ENCODE results near the gene ODF2. TPM values are rescaled to one million over a fixed set of nuclear protein-coding genes. Genes with fewer than 3 reads are reported as not detected.

ODF2 gene
- total RNA-seq, 1 experiment from 2014 or later, result 46.8 TPM

- TF ChIP-seq, protein P1, sequence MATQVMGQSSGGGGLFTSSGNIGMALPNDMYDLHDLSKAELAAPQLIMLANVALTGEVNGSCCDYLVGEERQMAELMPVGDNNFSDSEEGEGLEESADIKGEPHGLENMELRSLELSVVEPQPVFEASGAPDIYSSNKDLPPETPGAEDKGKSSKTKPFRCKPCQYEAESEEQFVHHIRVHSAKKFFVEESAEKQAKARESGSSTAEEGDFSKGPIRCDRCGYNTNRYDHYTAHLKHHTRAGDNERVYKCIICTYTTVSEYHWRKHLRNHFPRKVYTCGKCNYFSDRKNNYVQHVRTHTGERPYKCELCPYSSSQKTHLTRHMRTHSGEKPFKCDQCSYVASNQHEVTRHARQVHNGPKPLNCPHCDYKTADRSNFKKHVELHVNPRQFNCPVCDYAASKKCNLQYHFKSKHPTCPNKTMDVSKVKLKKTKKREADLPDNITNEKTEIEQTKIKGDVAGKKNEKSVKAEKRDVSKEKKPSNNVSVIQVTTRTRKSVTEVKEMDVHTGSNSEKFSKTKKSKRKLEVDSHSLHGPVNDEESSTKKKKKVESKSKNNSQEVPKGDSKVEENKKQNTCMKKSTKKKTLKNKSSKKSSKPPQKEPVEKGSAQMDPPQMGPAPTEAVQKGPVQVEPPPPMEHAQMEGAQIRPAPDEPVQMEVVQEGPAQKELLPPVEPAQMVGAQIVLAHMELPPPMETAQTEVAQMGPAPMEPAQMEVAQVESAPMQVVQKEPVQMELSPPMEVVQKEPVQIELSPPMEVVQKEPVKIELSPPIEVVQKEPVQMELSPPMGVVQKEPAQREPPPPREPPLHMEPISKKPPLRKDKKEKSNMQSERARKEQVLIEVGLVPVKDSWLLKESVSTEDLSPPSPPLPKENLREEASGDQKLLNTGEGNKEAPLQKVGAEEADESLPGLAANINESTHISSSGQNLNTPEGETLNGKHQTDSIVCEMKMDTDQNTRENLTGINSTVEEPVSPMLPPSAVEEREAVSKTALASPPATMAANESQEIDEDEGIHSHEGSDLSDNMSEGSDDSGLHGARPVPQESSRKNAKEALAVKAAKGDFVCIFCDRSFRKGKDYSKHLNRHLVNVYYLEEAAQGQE (IDR thresholded peaks at IDR 0.05; ENCODE audit: low read depth), result no peak
- TF ChIP-seq ELF1 (IDR thresholded peaks at IDR 0.05; ENCODE audit: borderline replicate concordance, low read depth) (peak; percentile 83), POLR2A (IDR thresholded peaks at IDR 0.05; ENCODE audit: borderline replicate concordance, extremely low read depth, insufficient read depth, insufficient read length) (peak; percentile 73), CBX3 (IDR thresholded peaks at IDR 0.05; ENCODE audit: low read depth) (no peak), ZNF274 (IDR thresholded peaks at IDR 0.05; ENCODE audit: low read depth, low read length) (no peak), JUND (IDR thresholded peaks at IDR 0.05) (no peak), TCF7L2 (IDR thresholded peaks at IDR 0.05; ENCODE audit: borderline replicate concordance, extremely low read depth, insufficient read depth, insufficient read length) (no peak)
Observed at GRCh38 chr9:128455849-128456612, at the start of gene ODF2 (continued).

DNA sequence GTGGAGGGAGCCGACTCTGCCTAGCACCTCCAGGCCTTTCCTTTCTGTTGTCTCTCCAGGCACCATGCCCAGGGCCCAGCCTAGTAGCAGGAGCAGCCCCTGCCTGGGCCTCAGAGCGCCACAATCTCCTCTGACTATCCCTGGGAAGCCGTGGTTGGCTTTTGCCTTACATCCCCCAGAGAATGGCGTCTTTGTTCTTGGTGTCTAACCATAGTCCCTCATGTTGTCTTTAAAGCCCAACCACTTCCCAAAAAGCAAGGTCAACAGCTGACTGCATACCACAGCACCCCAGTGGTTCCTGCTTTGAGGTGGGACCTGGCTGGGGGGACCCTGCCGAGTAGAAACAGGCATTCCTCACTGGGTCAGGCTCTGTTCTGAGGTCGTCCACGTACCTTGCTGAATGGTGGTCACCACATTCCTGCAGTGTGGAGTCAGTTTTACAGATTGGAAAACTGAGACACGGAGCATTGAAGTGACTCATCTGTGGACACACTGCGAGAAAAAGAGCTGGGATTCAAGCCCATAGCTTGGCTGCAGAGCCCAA lies 48.9 kb upstream of the ODF2 start:
- POLR2A ChIA-PET, result interaction anchor here (0.6 kb wide), 2 partner anchors 479 to 518 kb away, joined by 3 to 4 read pairs; no protein-coding TSS in a partner anchor
- intact Hi-C loops (cut with micrococcal nuclease), result no loop called here
- ATAC-seq (no peak), DNase-seq (ENCODE audit: low read depth, low spot score) (no peak)
- no peak overlapping the region for H3K9ac ChIP-seq (ENCODE audit: low read length)
- H3K9me2 ChIP-seq (ENCODE audit: insufficient read depth), result no peaks in the 10 kb centered on the region
- H3K27me3 ChIP-seq (ENCODE audit: insufficient read depth, low read length), result no peaks in the 10 kb centered on the region
- H3K79me2 ChIP-seq (ENCODE audit: insufficient read depth, low read length), result no peaks in the 10 kb centered on the region
- H4K20me1 ChIP-seq (ENCODE audit: insufficient read depth), result no peaks in the 10 kb centered on the region
- no peaks in the 10 kb centered on the region for H3K36me3 ChIP-seq (ENCODE audit: control insufficient read depth in 1 of 2, insufficient read depth in 2 of 2, low read length in 2 of 2)
- peaks cover 0 to 5% of the 10 kb centered on the region in 2 experiments; a peak in 1 of 4 replicates for H3K4me1 ChIP-seq (ENCODE audit: control insufficient read depth in 1 of 2, insufficient read depth in 2 of 2, low read length in 2 of 2)
- no TSS peak for BruUV-seq (replicated peaks)
- no peak overlapping the region for H3K27ac ChIP-seq (ENCODE audit: low read depth, low read length)
- no peak overlapping the region for H2AFZ ChIP-seq (ENCODE audit: low read depth, low read length, poor library complexity, severe bottlenecking)
- H3K9me3 ChIP-seq (ENCODE audit: control insufficient read depth in 1 of 2, insufficient read depth in 1 of 2, low read depth in 1 of 2, low read length in 2 of 2), result no peaks in the 10 kb centered on the region
- H3K4me3 ChIP-seq (replicated peaks in 1 of 2; ENCODE audit: low read depth in 1 of 2, low read length in 2 of 2), result no peak overlapping the region
- CTCF ChIA-PET, result interaction anchor here (1.0 to 1.1 kb wide), 2 partner anchors 14 to 111 kb away, joined by 3 to 4 read pairs; partner anchors contain the start of gene CERCAM
- H3K4me2 ChIP-seq (ENCODE audit: low read length), result no peak overlapping the region
- TF ChIP-seq CBX3 (IDR thresholded peaks at IDR 0.05; ENCODE audit: low read depth) (no peak), POLR2A (IDR thresholded peaks at IDR 0.05; ENCODE audit: borderline replicate concordance, extremely low read depth, insufficient read depth, insufficient read length) (no peak), SIN3A (IDR thresholded peaks at IDR 0.05; ENCODE audit: low read depth) (no peak), POLR2AphosphoS5 (IDR thresholded peaks at IDR 0.05; ENCODE audit: low read depth, low read length) (no peak)
- TF ChIP-seq, protein P1 (IDR thresholded peaks at IDR 0.05; ENCODE audit: low read depth), result no peak
- RAD21 ChIA-PET (ENCODE audit: low non-redundant PET in 1 of 2, low total read pairs in 2 of 2, uncharacterized antibody in 2 of 2, unreplicated experiment in 2 of 2), result no interaction called here
